ENCODE results near the gene TRIM24.

TRIM24 gene

DNA sequence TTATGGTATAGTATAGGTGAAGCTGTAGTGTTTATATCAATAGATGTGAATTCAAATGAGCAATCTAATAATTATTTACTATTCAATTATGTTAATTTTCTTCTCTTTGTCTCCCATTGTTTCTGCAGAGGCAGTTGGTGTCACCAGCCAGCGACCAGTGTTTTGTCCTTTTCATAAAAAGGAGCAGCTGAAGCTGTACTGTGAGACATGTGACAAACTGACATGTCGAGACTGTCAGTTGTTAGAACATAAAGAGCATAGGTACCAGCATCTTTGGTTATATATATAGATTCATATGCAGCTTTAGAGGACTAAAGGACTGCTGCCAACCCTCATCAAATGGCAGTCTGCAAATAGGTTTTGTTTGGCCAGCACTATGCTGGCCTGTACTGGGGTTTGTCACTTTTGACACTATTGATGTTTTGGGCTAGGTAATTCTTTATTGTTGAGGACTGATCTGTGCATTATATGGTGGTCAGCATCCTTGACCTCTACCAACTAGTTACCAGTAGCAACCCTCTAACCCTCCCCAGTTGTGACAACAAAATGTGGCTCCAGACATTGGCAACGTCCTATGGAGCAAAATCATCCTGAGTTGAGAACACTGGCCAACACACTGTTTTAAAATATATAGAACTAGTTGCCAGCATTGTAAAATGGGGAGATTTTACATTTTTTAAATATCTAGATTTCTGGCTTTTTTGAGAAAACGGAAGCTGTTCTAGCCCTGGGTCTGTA is 59.2 kb downstream of the TRIM24 start:
- Histone ChIP-seq H3K36me3 (replicated peaks) (no peaks in the 10 kb centered on the region), H3K27me3 (replicated peaks) (no peaks in the 10 kb centered on the region), H3K4me3 (ENCODE audit: low read depth, low read length) (no peak overlapping the region), H3K27ac (no peak overlapping the region)
- in situ Hi-C loops (cut with HindIII; ENCODE audit: low pct_ligation_motif_present, low sequenced_read_pairs) = no loop called here
- no peak for DNase-seq
- TF ChIP-seq, protein P1, sequence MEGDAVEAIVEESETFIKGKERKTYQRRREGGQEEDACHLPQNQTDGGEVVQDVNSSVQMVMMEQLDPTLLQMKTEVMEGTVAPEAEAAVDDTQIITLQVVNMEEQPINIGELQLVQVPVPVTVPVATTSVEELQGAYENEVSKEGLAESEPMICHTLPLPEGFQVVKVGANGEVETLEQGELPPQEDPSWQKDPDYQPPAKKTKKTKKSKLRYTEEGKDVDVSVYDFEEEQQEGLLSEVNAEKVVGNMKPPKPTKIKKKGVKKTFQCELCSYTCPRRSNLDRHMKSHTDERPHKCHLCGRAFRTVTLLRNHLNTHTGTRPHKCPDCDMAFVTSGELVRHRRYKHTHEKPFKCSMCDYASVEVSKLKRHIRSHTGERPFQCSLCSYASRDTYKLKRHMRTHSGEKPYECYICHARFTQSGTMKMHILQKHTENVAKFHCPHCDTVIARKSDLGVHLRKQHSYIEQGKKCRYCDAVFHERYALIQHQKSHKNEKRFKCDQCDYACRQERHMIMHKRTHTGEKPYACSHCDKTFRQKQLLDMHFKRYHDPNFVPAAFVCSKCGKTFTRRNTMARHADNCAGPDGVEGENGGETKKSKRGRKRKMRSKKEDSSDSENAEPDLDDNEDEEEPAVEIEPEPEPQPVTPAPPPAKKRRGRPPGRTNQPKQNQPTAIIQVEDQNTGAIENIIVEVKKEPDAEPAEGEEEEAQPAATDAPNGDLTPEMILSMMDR (IDR thresholded peaks at IDR 0.05; ENCODE audit: low read depth, low read length, missing control alignments) = no peak

DNA sequence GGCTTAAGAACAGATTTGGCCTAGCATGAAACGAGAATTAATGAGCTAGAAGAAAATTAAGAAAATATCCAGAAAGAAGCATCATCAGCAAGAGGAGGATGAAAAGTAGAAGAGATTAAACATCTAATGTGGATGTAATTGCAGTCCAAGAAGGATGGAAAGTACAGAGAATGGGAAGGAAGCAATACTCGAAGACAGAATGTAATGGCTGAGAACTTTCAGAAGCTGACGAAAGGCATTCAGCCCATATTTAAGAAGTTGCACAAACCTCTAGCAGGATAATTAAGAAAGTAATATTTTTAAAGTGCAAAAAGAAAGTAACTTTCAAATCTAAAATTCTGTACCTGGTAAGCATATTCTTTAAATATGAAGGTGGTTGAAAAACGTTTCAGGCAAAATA is 60.7 kb downstream of the TRIM24 start:
- Histone ChIP-seq H3K27me3 (replicated peaks) (no peaks in the 10 kb centered on the region), H3K36me3 (replicated peaks) (peaks cover 2% of the 10 kb centered on the region), H3K27ac (no peak overlapping the region), H3K4me3 (ENCODE audit: low read depth, low read length) (no peak overlapping the region)
- TF ChIP-seq, protein P1 (IDR thresholded peaks at IDR 0.05; ENCODE audit: low read depth, low read length, missing control alignments) = no peak
- in situ Hi-C loops (cut with HindIII; ENCODE audit: low pct_ligation_motif_present, low sequenced_read_pairs) = no loop called here
- no peak for DNase-seq

DNA sequence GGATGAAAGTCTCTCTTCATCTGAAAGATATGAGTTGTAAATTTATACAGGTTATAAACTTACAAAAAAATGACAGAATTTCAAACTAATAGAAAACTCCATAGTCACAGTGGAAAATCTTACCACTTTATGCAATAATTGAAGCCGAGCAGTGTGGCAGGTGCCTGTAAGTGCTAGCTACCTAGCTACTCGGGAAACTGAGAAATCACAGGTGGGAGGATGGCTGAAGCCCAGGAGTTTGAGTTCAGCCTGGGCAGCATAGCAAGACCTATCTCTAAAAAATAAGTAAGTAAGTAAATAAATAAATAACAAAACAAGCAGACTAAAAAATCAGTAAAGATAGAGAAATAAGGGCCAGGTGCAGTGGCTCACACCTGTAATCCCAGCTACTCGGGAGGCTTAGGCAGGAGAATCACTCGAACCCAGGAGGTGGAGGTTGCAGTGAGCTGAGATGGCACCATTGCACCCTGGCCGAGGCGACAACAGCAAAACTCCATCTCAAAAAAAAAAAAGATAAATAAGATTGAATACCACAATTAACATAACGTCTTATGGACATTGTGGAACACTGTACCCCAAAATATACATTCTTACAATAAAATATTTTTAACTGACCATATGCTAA is 61.9 kb downstream of the TRIM24 start:
- peaks cover 4% of the 10 kb centered on the region for H3K36me3 ChIP-seq (replicated peaks)
- no peak overlapping the region for H3K4me3 ChIP-seq (ENCODE audit: low read depth, low read length)
- H3K27ac ChIP-seq = no peak overlapping the region
- no peaks in the 10 kb centered on the region for H3K27me3 ChIP-seq (replicated peaks)
- no peak for DNase-seq
- TF ChIP-seq, protein P1 (IDR thresholded peaks at IDR 0.05; ENCODE audit: low read depth, low read length, missing control alignments) = no peak
- in situ Hi-C loops (cut with HindIII; ENCODE audit: low pct_ligation_motif_present, low sequenced_read_pairs) = no loop called here

DNA sequence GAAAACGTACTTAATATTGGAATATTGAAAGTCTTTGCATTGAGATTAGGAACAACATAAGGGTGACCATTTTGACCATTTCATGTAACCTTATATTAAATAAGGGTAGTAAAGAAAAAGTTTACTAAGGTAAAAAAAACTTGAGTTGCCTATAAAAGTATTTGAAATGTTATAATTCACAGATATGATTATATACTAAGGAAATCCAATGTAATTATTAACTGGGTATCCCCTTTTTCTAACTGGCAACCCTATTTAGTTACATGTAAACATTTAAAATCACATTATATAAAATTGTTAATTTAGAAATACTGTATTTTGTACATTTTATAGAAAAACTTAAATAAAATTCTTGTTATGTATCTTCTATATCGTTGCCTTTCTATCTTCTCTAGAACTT is 64.2 kb downstream of the TRIM24 start:
- in situ Hi-C loops (cut with HindIII; ENCODE audit: low pct_ligation_motif_present, low sequenced_read_pairs) = no loop called here
- no peak for DNase-seq
- Histone ChIP-seq H3K27me3 (replicated peaks) (no peaks in the 10 kb centered on the region), H3K36me3 (replicated peaks) (peaks cover 8% of the 10 kb centered on the region), H3K27ac (no peak overlapping the region), H3K4me3 (ENCODE audit: low read depth, low read length) (no peak overlapping the region)
- TF ChIP-seq, protein P1 (IDR thresholded peaks at IDR 0.05; ENCODE audit: low read depth, low read length, missing control alignments) = no peak

DNA sequence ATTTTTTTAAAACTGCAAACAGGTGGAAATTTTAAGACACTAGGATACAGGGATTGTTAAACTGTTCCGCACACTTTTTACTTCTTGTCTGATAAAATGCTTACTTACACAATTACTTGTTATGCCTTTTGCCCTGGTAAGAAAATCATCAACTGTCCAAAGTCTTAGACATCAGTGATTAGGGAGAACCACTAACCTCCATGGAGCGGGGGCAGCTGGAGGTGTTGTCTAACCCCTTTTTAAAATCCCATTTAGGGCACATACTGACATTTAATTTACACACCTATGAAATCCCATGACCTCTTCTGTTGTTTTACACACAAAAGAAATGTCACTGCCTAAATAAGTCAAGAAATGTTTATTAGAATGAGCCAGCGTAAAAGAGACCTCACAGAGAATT is 65.7 kb downstream of the TRIM24 start:
- in situ Hi-C loops (cut with HindIII; ENCODE audit: low pct_ligation_motif_present, low sequenced_read_pairs) = no loop called here
- H3K27me3 ChIP-seq (replicated peaks) = no peaks in the 10 kb centered on the region
- H3K4me3 ChIP-seq (ENCODE audit: low read depth, low read length) = no peak overlapping the region
- TF ChIP-seq, protein P1 (IDR thresholded peaks at IDR 0.05; ENCODE audit: low read depth, low read length, missing control alignments) = no peak
- DNase-seq = no peak
- H3K27ac ChIP-seq = no peak overlapping the region
- peaks cover 8% of the 10 kb centered on the region for H3K36me3 ChIP-seq (replicated peaks)

Data from brain microvascular endothelial cell (primary cell).